ENCODE results near the gene RANBP1.

- TF ChIP-seq CTCF (IDR thresholded peaks at IDR 0.05) = no peak
- no peak for TF ChIP-seq POLR2A (IDR thresholded peaks at IDR 0.05)
- no peak for TF ChIP-seq EP300 (IDR thresholded peaks at IDR 0.05; ENCODE audit: low read depth)
Observed at GRCh38 chr22:20151276-20151588, 35.3 kb downstream of the RANBP1 start.

Measured in transverse colon (tissue), 3 donors.